IMR-90 (cell line): ENCODE data around the gene FAM110A. TPM values are rescaled to one million over a fixed set of nuclear protein-coding genes. Genes with fewer than 3 reads are reported as not detected.

Experiments
- ATAC-seq: fragments of 200-7000 bp; cut with Tn5 transposase; 2 replicates; pipeline ENCODE4 v1.9.1; 2020; ENCODE audit warnings: low read depth, mild to moderate bottlenecking, moderate library complexity
- BruUV-seq: library from RNA; stranded (reverse); fragments of 400-500 nt; replicated peaks from 2 replicates; lab custom pipeline; 2021; lab: Mats Ljungman, UMichigan
- CTCF ChIA-PET: fragments of 300-600 bp; formaldehyde crosslinking; extraction: SDS; loops from one replicate; lab custom pipeline; 2021; ENCODE audit warnings: antibody characterized with exemption; lab: Yijun Ruan, JAX
- POLR2A ChIA-PET: fragments of 300-600 bp; sonication (Branson Sonifier 250); formaldehyde crosslinking; loops from one replicate; lab custom pipeline; 2022; ENCODE audit warnings: antibody characterized with exemption; ENCODE audit not compliant: unreplicated experiment; lab: Charles Lee
- DNase-seq: peaks from one replicate; pipeline ENCODE4 v3.0.0; 2013
- H2AFZ ChIP-seq: replicated peaks from 2 replicates; pipeline ENCODE3; 2013; ENCODE audit warnings: low read length, mild to moderate bottlenecking; ENCODE audit not compliant: poor library complexity
- H2AK5ac ChIP-seq: 2 replicates; pipeline ENCODE4 v1.6.1; 2013; ENCODE audit warnings: low read depth, low read length, inconsistent platforms
- H2AK9ac ChIP-seq: replicated peaks from 2 replicates; pipeline ENCODE3; 2013; ENCODE audit warnings: mild to moderate bottlenecking, low read depth, low read length, moderate library complexity; ENCODE audit not compliant: poor library complexity
- H2BK120ac ChIP-seq: 2 replicates; pipeline ENCODE4 v1.6.1; 2013; ENCODE audit warnings: low read depth, low read length, inconsistent platforms
- H2BK15ac ChIP-seq: 3 replicates; pipeline ENCODE4 v1.6.1; 2013; ENCODE audit warnings: low read depth, low read length, inconsistent platforms
- H2BK20ac ChIP-seq: 2 replicates; pipeline ENCODE4 v1.6.1; 2013; ENCODE audit warnings: low read depth, mild to moderate bottlenecking, inconsistent platforms, low read length, moderate library complexity
- H2BK5ac ChIP-seq: 2 replicates; pipeline ENCODE4 v1.6.1; 2013; ENCODE audit warnings: mild to moderate bottlenecking, low read depth, low read length, inconsistent platforms; ENCODE audit not compliant: poor library complexity, severe bottlenecking
- H3K14ac ChIP-seq: replicated peaks from 2 replicates; pipeline ENCODE4 v1.6.1; 2013; ENCODE audit warnings: low read depth, low read length, inconsistent platforms
- H3K18ac ChIP-seq: 2 replicates; pipeline ENCODE4 v1.6.1; 2013; ENCODE audit warnings: low read depth, low read length, control low read depth
- H3K23ac ChIP-seq: 2 replicates; pipeline ENCODE4 v1.6.1; 2013; ENCODE audit warnings: low read depth, low read length, inconsistent platforms
- H3K27ac ChIP-seq: 2 replicates; pipeline ENCODE4 v1.5.1; 2013; ENCODE audit warnings: mild to moderate bottlenecking, control low read depth, low read length; ENCODE audit not compliant: insufficient read depth
- H3K27me3 ChIP-seq: 2 replicates; pipeline ENCODE4 v1.6.1; 2013; ENCODE audit warnings: low read length; ENCODE audit not compliant: control insufficient read depth, insufficient read depth
- H3K36me3 ChIP-seq: 2 replicates; pipeline ENCODE4 v1.6.1; 2013; ENCODE audit warnings: low read length, mixed read lengths; ENCODE audit not compliant: control insufficient read depth, insufficient read depth
- H3K4ac ChIP-seq: 2 replicates; pipeline ENCODE4 v1.6.1; 2013; ENCODE audit warnings: low read depth, low read length, inconsistent platforms
- H3K4me1 ChIP-seq: 2 replicates; pipeline ENCODE4 v1.6.1; 2013; ENCODE audit warnings: low read length, mixed read lengths; ENCODE audit not compliant: control insufficient read depth, insufficient read depth
- H3K4me2 ChIP-seq: 2 replicates; pipeline ENCODE4 v1.6.1; 2013; ENCODE audit warnings: low read depth, mild to moderate bottlenecking, control low read depth, low read length, moderate library complexity
- H3K4me3 ChIP-seq: 2 replicates; pipeline ENCODE4 v1.5.1; 2013; ENCODE audit warnings: low read depth, mild to moderate bottlenecking, control low read depth, low read length, moderate library complexity; ENCODE audit not compliant: insufficient read depth
- H3K56ac ChIP-seq: 2 replicates; pipeline ENCODE4 v1.6.1; 2013; ENCODE audit warnings: low read length, inconsistent platforms; ENCODE audit not compliant: insufficient read depth; ENCODE audit errors: extremely low read depth
- H3K79me1 ChIP-seq, 2 experiments: 2 replicates each; pipeline ENCODE4 v1.6.1; 2013; ENCODE audit warnings: low read length in 2 of 2, inconsistent platforms in 1 of 2, low read depth in 1 of 2
- H3K9ac ChIP-seq: 2 replicates; pipeline ENCODE4 v1.6.1; 2013; ENCODE audit warnings: low read depth, low read length, control low read depth
- H3K9me1 ChIP-seq: 2 replicates; pipeline ENCODE4 v1.6.1; 2013; ENCODE audit warnings: low read length, inconsistent platforms; ENCODE audit not compliant: insufficient read depth
- H3K9me3 ChIP-seq: 2 replicates; pipeline ENCODE4 v1.6.1; 2013; ENCODE audit warnings: low read length; ENCODE audit not compliant: control insufficient read depth, insufficient read depth
- H4K20me1 ChIP-seq: 2 replicates; pipeline ENCODE4 v1.6.1; 2013; ENCODE audit warnings: low read length, inconsistent platforms; ENCODE audit not compliant: insufficient read depth
- H4K5ac ChIP-seq: 2 replicates; pipeline ENCODE4 v1.6.1; 2013; ENCODE audit warnings: mild to moderate bottlenecking, low read depth, low read length, control low read depth
- H4K8ac ChIP-seq, 2 experiments: 2 replicates each; pipeline ENCODE4 v1.6.1; 2013; ENCODE audit warnings: low read depth in 2 of 2, low read length in 2 of 2, control low read depth in 1 of 2, inconsistent platforms in 1 of 2
- H4K91ac ChIP-seq: 2 replicates; pipeline ENCODE4 v1.6.1; 2013; ENCODE audit warnings: low read depth, low read length, inconsistent platforms; ENCODE audit not compliant: insufficient read depth
- CEBPB ChIP-seq: IDR thresholded peaks from 2 replicates; pipeline ENCODE4 v1.6.1; 2012; ENCODE audit warnings: low read depth, low read length, improper control_type of control experiment
- CHD1 ChIP-seq: IDR thresholded peaks from 2 replicates; pipeline ENCODE4 v1.6.1; 2012; ENCODE audit warnings: low read depth, low read length, improper control_type of control experiment
- FOS ChIP-seq: fragments of 150-350 bp; IDR thresholded peaks from 2 replicates; pipeline ENCODE4 v1.6.1; 2016; ENCODE audit warnings: low read depth, low read length
- MAFK ChIP-seq: IDR thresholded peaks from 2 replicates; pipeline ENCODE4 v1.6.1; 2012; ENCODE audit warnings: low read depth, low read length, improper control_type of control experiment
- NFE2L2 ChIP-seq: fragments of 150-350 bp; IDR thresholded peaks from 2 replicates; pipeline ENCODE4 v1.6.1; 2016; ENCODE audit warnings: low read depth, mild to moderate bottlenecking, low read length
- SMC3 ChIP-seq: fragments of 150-350 bp; IDR thresholded peaks from 2 replicates; pipeline ENCODE4 v1.6.1; 2016; ENCODE audit warnings: low read depth, mild to moderate bottlenecking, antibody characterized with exemption, low read length, moderate library complexity
- WGBS, 2 experiments: methylation state at CpG; one replicate each; pipeline versions ENCODE4 v1.1.5 to v1.1.7; 2013; ENCODE audit warnings: missing lambda C conversion rate in 2 of 2; ENCODE audit not compliant: insufficient read length in 1 of 2; ENCODE audit errors: extremely low coverage in 2 of 2; 5-methylcytosine and 5-hydroxymethylcytosine counted together
- dilution Hi-C: fragments of 300-500 bp; cut with HindIII; formaldehyde crosslinking; loops from one replicate; pipeline ENCODE4 v1.14.3; 2018; ENCODE audit warnings: low sequenced_read_pairs; ENCODE audit not compliant: unreplicated experiment
- in situ Hi-C: fragments of 300-500 bp; cut with MboI; formaldehyde crosslinking; loops from 3 replicates; pipeline ENCODE4 v1.14.3; 2019; ENCODE audit warnings: low sequenced_read_pairs, inconsistent platforms, mixed read lengths
- intact Hi-C: fragments of 100-400 bp; cut with micrococcal nuclease; formaldehyde crosslinking; loops from 2 replicates; pipeline ENCODE4 v1.10.0; 2022
- polyA plus RNA-seq, 3 experiments: library from polyadenylated mRNA; depleted of rRNA; stranded (reverse); fragments of >200 nt; gene quantifications; 2 replicates each; pipeline ENCODE4 v1.2.3, GENCODE V29; 2012; ENCODE audit warnings: low replicate concordance in 1 of 3
- total RNA-seq: library from RNA; depleted of rRNA; stranded (reverse); fragments of >200 nt; gene quantifications from 2 replicates; pipeline ENCODE4 v1.2.3, GENCODE V29; 2012

The FAM110A gene
- total and polyA plus RNA-seq, 2 of the 4 experiments (the other 2 are of a cell fraction) = 0.36 to 3.6 TPM

- no peak overlapping the region for H3K4me3 ChIP-seq
- H3K4ac ChIP-seq = no peak overlapping the region
- no peak overlapping the region for H4K91ac ChIP-seq
- H2AK9ac ChIP-seq = no peak overlapping the region
- no peak overlapping the region for H2BK20ac ChIP-seq
- BruUV-seq = no TSS peak
- no peaks in the 10 kb centered on the region for H3K9me1 ChIP-seq
- ChIA-PET CTCF (no interaction called here), POLR2A (no interaction called here)
- H3K56ac ChIP-seq = no peak overlapping the region
- no peak for TF ChIP-seq NFE2L2
- no peak for TF ChIP-seq MAFK
- no peak for TF ChIP-seq CEBPB
- TF ChIP-seq CHD1 = no peak
- TF ChIP-seq FOS = no peak
- no peak for TF ChIP-seq SMC3
- H3K79me1 ChIP-seq = no peaks in the 10 kb centered on the region
- peaks cover 1% of the 10 kb centered on the region; the same call in 1 of the 2 replicates for H3K27me3 ChIP-seq
- H4K5ac ChIP-seq = no peak overlapping the region
- in situ Hi-C loops (no loop called here), intact Hi-C loops (no loop called here), dilution Hi-C loops (no loop called here)
- H4K20me1 ChIP-seq = no peaks in the 10 kb centered on the region
- no peak overlapping the region for H3K9ac ChIP-seq
- ATAC-seq = no peak
- H3K36me3 ChIP-seq = no peaks in the 10 kb centered on the region
- H3K4me2 ChIP-seq = no peak overlapping the region
- H4K8ac ChIP-seq = no peak overlapping the region
- no CpG with 5 or more reads among the region's 2 CpGs for WGBS, 2 experiments
- no peaks in the 10 kb centered on the region for H3K9me3 ChIP-seq
- no peak overlapping the region for H2AFZ ChIP-seq
- no peak overlapping the region for H3K27ac ChIP-seq
- no peak overlapping the region for H2BK120ac ChIP-seq
- no peak overlapping the region for H3K18ac ChIP-seq
- no peak overlapping the region for H2BK5ac ChIP-seq
- H3K14ac ChIP-seq = no peak overlapping the region
- no peak for DNase-seq
- H2AK5ac ChIP-seq = no peak overlapping the region
- no peak overlapping the region for H2BK15ac ChIP-seq
- no peak overlapping the region for H3K23ac ChIP-seq
- H3K4me1 ChIP-seq = no peaks in the 10 kb centered on the region
Measured at GRCh38 chr20:791056-791455, 42.5 kb upstream of the FAM110A start.
